8988T (cell line): ENCODE results near the gene PIP5K1C.
A peak's percentile ranks its signal among the peaks of the same experiment; 100 is the strongest.

ENCODE experiments used
- DNase-seq: peaks from one replicate; pipeline ENCODE4 v3.0.0; 2011

PIP5K1C gene

DNA sequence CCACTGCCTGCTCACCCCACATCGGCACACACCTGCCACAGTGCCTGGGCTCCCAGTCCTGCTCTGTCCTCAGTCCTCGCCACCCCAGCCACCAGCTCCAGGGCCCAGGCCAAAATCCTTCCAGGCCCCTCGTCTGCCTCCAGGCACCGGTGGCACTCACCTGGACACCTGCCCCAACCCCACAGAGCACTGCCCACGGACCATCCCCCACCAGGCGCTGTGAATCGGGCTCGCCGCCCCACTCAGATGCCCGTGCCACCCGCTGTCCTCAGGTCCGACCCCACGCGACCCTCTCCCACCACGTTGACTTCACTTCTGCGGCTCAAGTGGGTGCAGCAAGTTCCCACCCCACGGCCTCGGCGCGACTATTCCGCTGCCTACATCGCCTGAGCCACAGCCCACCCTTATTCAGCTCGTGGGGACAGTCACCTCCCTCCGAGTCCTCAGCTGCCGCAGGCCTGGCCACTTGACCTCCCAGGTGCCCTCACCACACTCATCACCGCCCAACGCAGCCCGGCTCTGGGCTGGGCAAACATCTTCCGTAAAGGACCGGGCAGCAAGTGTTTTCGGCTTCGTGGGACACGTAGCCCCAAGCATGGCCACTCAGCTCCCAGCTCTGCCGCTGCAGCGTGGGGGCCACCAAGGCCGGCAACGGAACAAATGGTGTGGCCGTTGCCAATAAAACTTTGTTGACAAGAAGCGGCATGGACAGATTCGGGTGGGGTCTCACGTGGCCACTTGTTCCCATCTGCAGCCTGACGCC is 5.7 kb downstream of the PIP5K1C start:
- DNase-seq: no peak

GRCh38 chr19:3693025-3693925 is 7.0 kb downstream of the PIP5K1C start:
- DNase-seq: no peak

- no peak for DNase-seq
Observed at GRCh38 chr19:3692141-3693024, 7.9 kb downstream of the PIP5K1C start.

DNA sequence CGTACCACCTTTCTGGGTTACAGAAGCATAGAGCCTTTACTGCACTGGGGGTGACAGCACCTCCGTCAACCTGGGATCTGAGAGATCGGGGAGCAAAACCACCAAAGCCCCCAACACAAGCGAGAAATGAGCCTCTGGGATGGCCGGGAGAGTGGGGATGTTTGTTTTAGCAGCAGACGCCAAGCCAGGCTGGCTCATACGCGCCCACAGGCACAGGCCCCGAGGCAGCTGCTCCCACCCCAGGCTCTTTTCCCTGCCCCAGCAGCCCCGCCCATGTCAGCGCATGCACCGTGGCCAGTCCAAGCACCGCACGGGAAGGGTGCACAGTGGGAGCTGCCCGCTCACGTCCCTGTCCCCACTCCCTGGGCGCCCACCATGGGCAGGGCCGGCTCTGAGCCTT is 8.5 kb downstream of the PIP5K1C start:
- DNase-seq: no peak

GRCh38 chr19:3691372-3691716 is 8.9 kb downstream of the PIP5K1C start:
- DNase-seq: no peak

DNA sequence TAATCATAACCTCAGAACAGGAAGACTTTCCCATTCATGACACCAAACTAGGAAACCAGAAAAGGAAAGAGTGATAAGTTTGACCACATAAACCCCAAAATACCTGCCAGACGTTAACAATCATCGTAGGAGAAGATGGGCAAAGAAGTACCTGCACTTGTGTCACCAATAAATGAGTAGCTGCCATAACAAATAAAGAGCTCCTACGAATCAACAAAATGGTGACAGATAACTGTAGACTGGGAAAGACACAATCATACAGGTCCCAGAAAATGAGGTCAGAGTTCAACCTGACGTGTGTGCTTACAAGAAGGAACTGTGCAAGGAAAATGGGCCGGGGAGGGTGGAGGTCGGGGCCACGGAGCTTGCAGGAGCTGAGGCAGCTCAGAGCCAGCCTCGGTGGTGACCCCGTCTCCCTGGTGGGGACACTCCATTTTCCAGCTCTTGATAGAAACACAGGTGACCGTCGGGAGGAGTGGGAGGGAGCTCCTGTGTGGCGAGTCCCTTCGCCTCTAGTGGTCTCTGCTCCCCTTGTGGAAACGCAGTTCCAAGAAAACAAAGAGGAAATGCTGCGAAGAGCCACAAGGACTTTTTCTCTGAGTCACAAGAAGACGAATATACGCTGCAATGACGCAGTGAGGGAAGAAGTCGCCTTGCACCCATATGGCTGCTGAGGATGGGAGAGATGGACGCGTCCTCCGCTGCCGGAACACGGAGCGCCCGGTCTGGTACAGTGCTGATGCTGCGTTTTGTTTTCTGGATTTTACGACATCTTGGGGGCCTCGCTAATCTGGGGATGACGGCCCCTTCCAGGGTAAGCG is 9.5 kb downstream of the PIP5K1C start:
- no peak for DNase-seq

GRCh38 chr19:3687774-3688706 is 12.2 kb downstream of the PIP5K1C start:
- DNase-seq: no peak

DNA sequence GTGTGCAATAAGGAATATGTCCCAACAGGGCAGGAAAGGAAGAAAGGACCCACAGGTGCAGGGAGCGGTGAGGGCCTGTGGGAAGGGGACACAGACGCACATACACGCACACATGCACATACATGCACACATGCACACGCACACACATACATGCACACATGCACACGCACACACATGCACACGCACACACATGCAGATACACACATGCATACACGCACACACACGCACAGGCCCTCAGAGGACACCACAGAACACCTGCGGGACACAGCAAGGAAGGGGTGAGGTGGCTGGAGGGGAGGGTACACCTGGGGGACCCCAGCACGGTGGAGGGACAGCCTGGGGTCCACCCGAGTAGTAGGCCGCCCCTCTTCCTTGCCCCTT is 12.9 kb downstream of the PIP5K1C start:
- no peak for DNase-seq

GRCh38 chr19:3684817-3685410 is 15.4 kb downstream of the PIP5K1C start:
- DNase-seq: no peak

- DNase-seq: no peak
Observed at GRCh38 chr19:3684054-3684816, 16.0 kb downstream of the PIP5K1C start.

DNA sequence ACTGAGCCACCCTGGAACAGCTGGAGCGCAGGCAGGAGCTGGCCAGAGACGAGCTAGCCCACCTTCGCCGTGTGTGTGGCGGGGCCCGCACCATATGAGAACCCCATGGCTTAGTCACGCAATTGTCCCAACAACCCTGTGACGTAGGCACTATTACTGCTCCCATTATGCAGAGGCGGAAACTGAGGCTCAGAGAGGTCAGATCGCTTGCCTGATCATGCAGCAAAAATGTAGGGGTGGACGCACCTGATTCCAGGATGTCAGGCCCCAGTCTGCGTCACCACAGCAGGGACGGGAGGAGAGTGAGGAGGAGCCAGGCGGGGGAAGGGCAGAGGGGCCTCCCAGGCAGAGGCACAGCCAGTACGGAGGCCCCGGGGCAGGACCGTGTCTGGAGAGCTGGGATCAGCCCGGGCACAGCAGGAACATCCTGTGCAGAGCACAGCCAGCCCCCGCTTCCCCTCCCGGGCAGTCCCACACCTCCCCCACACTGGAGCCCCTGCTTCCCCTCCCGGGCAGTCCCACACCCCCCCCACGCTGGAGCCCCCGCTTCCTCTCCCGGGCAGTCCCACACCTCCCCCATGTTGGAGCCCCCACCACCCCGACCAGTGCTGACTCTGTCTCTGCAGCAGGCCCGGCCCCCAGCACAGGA is 16.7 kb downstream of the PIP5K1C start:
- peak; percentile 67 for DNase-seq

DNA sequence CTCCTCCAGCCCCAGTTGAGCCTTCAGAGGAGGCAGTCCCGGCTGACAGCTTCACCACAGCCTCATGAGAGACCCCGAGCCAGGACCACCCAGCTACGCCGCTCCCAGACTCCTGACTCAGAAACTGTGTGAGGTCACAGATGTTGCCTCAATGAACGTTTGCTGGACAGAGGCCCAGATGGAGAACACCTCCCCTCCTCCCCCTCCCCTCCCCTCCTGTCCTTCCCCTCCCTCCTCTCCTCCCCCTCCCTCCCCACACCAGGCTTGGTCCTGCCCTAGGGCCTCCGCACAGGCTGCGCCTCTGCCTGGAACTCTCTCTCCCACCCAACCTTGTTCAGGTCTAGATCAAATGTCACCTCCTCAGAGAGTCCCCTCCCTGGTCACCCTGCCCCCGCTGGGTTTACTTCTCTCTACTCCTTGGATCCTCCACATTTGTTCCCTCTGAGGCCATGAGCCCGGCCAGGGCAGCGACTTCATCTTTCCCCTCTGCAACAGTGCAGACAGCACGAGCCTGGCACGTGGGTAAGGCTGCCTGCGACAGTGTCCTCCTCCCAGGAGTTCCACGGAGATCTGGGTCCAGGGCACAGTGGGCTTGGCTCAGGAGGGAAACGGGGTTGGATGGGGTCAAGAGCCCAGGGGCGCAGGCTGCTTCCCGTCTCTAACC is 17.4 kb downstream of the PIP5K1C start:
- no peak for DNase-seq

- DNase-seq: no peak
Observed at GRCh38 chr19:3682286-3682685, 18.0 kb downstream of the PIP5K1C start.

- no peak for DNase-seq
Observed at GRCh38 chr19:3680939-3681338, 19.3 kb downstream of the PIP5K1C start.

DNA sequence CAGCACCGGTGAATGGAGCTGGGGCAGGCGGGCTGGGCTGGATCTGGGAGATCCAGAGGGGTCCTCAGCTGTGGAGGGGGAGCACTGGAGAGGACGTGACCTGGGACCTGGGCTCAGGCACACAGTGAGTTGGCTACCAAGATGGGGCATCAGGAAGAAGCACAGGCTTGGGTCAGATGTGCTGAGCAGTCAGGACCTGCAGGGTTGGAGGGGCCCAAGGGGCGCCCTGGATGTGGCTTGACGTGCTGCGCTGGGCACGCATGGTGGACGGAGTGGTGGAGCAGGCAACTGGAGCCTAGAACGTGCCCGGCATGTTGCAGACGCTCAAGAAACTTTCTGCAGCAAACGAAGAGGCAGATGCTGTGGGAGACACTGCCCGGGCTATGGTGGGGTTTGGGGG is 20.7 kb downstream of the PIP5K1C start:
- DNase-seq: no peak

DNA sequence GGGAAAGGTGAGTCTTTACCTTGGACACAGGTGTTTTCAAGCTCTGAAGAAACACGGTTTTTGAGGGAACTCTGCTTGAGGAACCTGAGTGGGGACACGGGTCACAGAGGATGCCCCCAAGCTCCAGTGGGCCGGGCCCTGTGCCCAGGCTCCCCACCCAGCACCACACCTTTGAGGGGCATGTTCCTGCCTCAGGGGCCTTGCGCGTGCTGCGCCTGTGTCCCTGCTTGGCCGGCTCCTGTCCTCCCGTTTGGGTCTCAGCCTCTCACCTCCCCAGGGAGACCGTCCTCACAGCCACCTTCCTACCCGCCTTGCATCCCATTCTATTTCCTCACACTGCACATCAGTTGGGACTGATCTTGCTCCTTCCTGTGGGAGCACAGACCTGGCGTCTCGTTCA is 21.1 kb downstream of the PIP5K1C start:
- no peak for DNase-seq

DNA sequence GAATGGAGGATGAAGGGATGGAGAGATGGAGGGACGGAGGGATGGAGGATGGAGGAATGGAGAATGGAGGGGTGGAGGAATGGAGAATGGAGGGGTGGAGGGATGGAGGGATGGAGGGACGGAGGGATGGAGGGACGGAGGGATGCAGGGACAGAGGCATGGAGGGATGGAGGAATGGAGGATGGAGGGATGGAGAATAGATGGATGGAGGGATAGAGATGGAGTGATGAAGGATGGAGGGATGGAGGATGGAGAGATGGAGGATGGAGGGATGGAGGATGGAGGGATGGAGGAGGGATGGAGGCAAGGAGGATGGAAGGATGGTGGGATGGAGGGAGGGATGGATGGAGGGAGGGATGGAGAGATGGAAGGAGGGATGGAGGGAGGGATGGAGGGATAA is 22.1 kb downstream of the PIP5K1C start:
- DNase-seq: no peak

DNA sequence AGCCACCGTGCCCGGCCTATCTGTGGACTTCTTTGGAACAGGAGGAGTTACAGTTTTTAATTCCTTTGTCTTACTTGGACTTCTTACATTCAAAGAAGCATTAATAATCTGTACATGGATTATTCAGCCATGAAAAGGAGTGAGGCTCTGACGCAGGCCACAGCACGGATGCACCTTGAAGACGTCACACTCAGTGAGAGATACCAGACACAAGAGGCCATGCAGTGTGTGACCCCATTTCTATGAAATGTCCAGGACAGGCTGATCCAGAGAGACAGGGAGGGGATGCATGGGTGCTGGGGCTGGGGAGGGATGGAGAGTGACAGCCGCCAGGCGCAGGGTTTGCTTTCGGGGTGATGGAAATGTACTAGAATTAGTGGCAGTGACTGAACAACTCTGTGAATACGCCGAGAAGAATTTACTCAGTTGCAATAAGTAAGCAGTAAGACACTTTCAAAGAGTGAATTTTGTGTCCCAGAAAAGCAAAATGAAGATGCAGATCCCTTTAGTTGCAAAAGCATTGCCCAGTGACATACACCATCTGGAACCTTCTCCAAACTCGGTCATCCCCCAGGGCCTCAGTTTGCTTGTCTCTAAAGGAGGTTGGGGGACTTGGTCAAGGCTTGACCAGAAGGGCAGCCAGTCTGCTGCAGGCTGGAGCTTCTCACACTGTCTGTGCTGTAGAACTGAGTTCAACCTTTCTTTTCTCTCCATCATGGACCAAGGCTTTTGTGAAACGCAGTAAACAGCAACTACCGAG is 25.3 kb downstream of the PIP5K1C start:
- no peak for DNase-seq
